BLaER1 (cell line): ENCODE measurements around the gene SPECC1.
A peak's percentile ranks its signal among the peaks of the same experiment; 100 is the strongest.

ENCODE experiments used
- H3K27ac ChIP-seq: shearing (Covaris generic); formaldehyde crosslinking; 2 replicates; pipeline ENCODE4 v1.8.1; 2022
- H3K27me3 ChIP-seq: shearing (Covaris generic); formaldehyde crosslinking; 2 replicates; pipeline ENCODE4 v1.8.1; 2022
- H3K36me3 ChIP-seq: shearing (Covaris generic); formaldehyde crosslinking; 2 replicates; pipeline ENCODE4 v1.8.1; 2022
- H3K4me1 ChIP-seq: shearing (Covaris generic); formaldehyde crosslinking; 2 replicates; pipeline ENCODE4 v1.8.1; 2022
- H3K4me2 ChIP-seq: shearing (Covaris generic); formaldehyde crosslinking; 2 replicates; pipeline ENCODE4 v1.8.1; 2022
- H3K4me3 ChIP-seq: shearing (Covaris generic); formaldehyde crosslinking; 2 replicates; pipeline ENCODE4 v1.8.1; 2022
- H3K9ac ChIP-seq: shearing (Covaris generic); formaldehyde crosslinking; 2 replicates; pipeline ENCODE4 v1.8.1; 2022
- H3K9me3 ChIP-seq: shearing (Covaris generic); formaldehyde crosslinking; 2 replicates; pipeline ENCODE4 v1.8.1; 2022
- H4K20me1 ChIP-seq: shearing (Covaris generic); formaldehyde crosslinking; 2 replicates; pipeline ENCODE4 v1.8.1; 2022
- Cebpa-rat ChIP-seq: shearing (Covaris generic); IDR thresholded peaks from 2 replicates; pipeline ENCODE4 v1.8.1; 2022

SPECC1 gene

GRCh38 chr17:20077978-20078685 is 69.0 kb downstream of the SPECC1 start:
- no peaks in the 10 kb centered on the region for H3K27me3 ChIP-seq
- TF ChIP-seq Cebpa-rat = no peak

GRCh38 chr17:20080513-20080912 is 71.4 kb downstream of the SPECC1 start:
- no peak overlapping the region for H3K4me2 ChIP-seq
- H3K27ac ChIP-seq = no peak overlapping the region
- H4K20me1 ChIP-seq = no peaks in the 10 kb centered on the region
- no peak overlapping the region for H3K9ac ChIP-seq
- H3K36me3 ChIP-seq = peaks cover 8% of the 10 kb centered on the region; the same call in 1 of the 2 replicates
- H3K9me3 ChIP-seq = no peaks in the 10 kb centered on the region
- TF ChIP-seq Cebpa-rat = no peak
- peaks cover 11% of the 10 kb centered on the region; the same call in 1 of the 2 replicates for H3K4me1 ChIP-seq
- no peaks in the 10 kb centered on the region for H3K27me3 ChIP-seq
- H3K4me3 ChIP-seq = no peak overlapping the region

More at GRCh38 chr17:20077978-20078685, 69.0 kb downstream of the SPECC1 start:
- peaks cover 8% of the 10 kb centered on the region; the same call in 1 of the 2 replicates for H3K36me3 ChIP-seq
- no peak overlapping the region for H3K27ac ChIP-seq
- no peak overlapping the region for H3K4me2 ChIP-seq
- no peaks in the 10 kb centered on the region for H4K20me1 ChIP-seq
- H3K9me3 ChIP-seq = no peaks in the 10 kb centered on the region
- H3K4me1 ChIP-seq = peaks cover 33% of the 10 kb centered on the region
- no peak overlapping the region for H3K4me3 ChIP-seq
- no peak overlapping the region for H3K9ac ChIP-seq

GRCh38 chr17:20083156-20083859 is 74.1 kb downstream of the SPECC1 start:
- Histone ChIP-seq H3K9me3 (no peaks in the 10 kb centered on the region), H3K4me3 (no peak overlapping the region), H3K4me1 (no peaks in the 10 kb centered on the region), H3K4me2 (no peak overlapping the region), H3K36me3 (peaks cover 8% of the 10 kb centered on the region; the same call in 1 of the 2 replicates), H4K20me1 (no peaks in the 10 kb centered on the region), H3K27me3 (no peaks in the 10 kb centered on the region), H3K9ac (no peak overlapping the region), H3K27ac (no peak overlapping the region)
- TF ChIP-seq Cebpa-rat = no peak

- Histone ChIP-seq H3K4me2 (no peak overlapping the region), H3K9ac (no peak overlapping the region), H3K4me1 (0 out of 2 replicates have a peak, but pooled peaks cover 3% of the 10 kb centered on the region), H4K20me1 (no peaks in the 10 kb centered on the region), H3K36me3 (peaks cover 8% of the 10 kb centered on the region; the same call in 1 of the 2 replicates), H3K9me3 (no peaks in the 10 kb centered on the region), H3K27ac (no peak overlapping the region), H3K4me3 (no peak overlapping the region), H3K27me3 (no peaks in the 10 kb centered on the region)
- no peak for TF ChIP-seq Cebpa-rat
Observed at GRCh38 chr17:20084621-20085282, 75.6 kb downstream of the SPECC1 start.

GRCh38 chr17:20085283-20085845 is 76.2 kb downstream of the SPECC1 start:
- no peak overlapping the region for H3K27ac ChIP-seq
- no peaks in the 10 kb centered on the region for H4K20me1 ChIP-seq
- H3K4me1 ChIP-seq = peaks cover 9% of the 10 kb centered on the region
- peaks cover 8% of the 10 kb centered on the region; the same call in 1 of the 2 replicates for H3K36me3 ChIP-seq
- no peak overlapping the region for H3K9ac ChIP-seq
- no peak overlapping the region for H3K4me2 ChIP-seq
- H3K9me3 ChIP-seq = no peaks in the 10 kb centered on the region
- no peak for TF ChIP-seq Cebpa-rat
- no peaks in the 10 kb centered on the region for H3K27me3 ChIP-seq
- H3K4me3 ChIP-seq = no peak overlapping the region

- no peak for TF ChIP-seq Cebpa-rat
- no peak overlapping the region for H3K27ac ChIP-seq
- no peak overlapping the region for H3K9ac ChIP-seq
- no peak overlapping the region for H3K4me2 ChIP-seq
- H3K9me3 ChIP-seq = no peaks in the 10 kb centered on the region
- peaks cover 21% of the 10 kb centered on the region for H3K4me1 ChIP-seq
- no peaks in the 10 kb centered on the region for H3K27me3 ChIP-seq
- no peaks in the 10 kb centered on the region for H4K20me1 ChIP-seq
- H3K36me3 ChIP-seq = peaks cover 8% of the 10 kb centered on the region; the same call in 1 of the 2 replicates
- H3K4me3 ChIP-seq = no peak overlapping the region
Observed at GRCh38 chr17:20086416-20087076, 77.4 kb downstream of the SPECC1 start.

- H3K27ac ChIP-seq = no peak overlapping the region
- H3K9ac ChIP-seq = no peak overlapping the region
- H3K4me3 ChIP-seq = no peak overlapping the region
- no peaks in the 10 kb centered on the region for H3K9me3 ChIP-seq
- no peaks in the 10 kb centered on the region for H3K36me3 ChIP-seq
- H4K20me1 ChIP-seq = no peaks in the 10 kb centered on the region
- peaks cover 32% of the 10 kb centered on the region for H3K4me1 ChIP-seq
- no peaks in the 10 kb centered on the region for H3K27me3 ChIP-seq
- H3K4me2 ChIP-seq = no peak overlapping the region
- TF ChIP-seq Cebpa-rat = no peak
Observed at GRCh38 chr17:20087538-20088250, 78.5 kb downstream of the SPECC1 start.

GRCh38 chr17:20089756-20090547 is 80.8 kb downstream of the SPECC1 start:
- no peaks in the 10 kb centered on the region for H3K36me3 ChIP-seq
- H3K4me2 ChIP-seq = peak overlapping the region; percentile 74; the same call in 1 of the 2 replicates
- H4K20me1 ChIP-seq = no peaks in the 10 kb centered on the region
- no peak overlapping the region for H3K4me3 ChIP-seq
- peak overlapping the region; percentile 32; the same call in 1 of the 2 replicates for H3K27ac ChIP-seq
- no peaks in the 10 kb centered on the region for H3K27me3 ChIP-seq
- no peaks in the 10 kb centered on the region for H3K9me3 ChIP-seq
- no peak for TF ChIP-seq Cebpa-rat
- H3K9ac ChIP-seq = no peak overlapping the region
- H3K4me1 ChIP-seq = peaks cover 39% of the 10 kb centered on the region
